ENCODE results near the gene RERE. TPM values are rescaled to one million over a fixed set of nuclear protein-coding genes. Genes with fewer than 3 reads are reported as not detected.

Gene RERE
- total and polyA plus RNA-seq, 12 donors = 46.5 to 163 (median 139) TPM

DNA sequence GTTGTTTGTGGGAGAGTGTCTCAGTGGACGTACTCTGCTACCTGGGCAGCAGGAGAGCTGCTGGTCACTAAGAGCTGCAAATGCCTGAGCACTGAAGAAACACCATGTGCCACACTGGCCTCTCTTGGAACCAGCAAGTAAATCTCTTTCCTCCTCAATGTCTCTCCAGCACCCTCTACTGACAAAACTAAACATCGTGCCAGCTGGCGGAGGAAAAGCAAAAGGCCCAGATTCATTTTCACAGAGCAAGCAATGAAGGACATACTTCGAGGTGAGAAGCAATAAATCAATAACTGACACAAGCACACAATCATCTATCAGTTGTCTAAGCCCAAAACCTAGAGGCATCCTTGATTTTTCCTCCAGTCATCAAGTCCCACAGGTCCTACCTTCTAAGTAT is 78.1 kb downstream of the RERE start:
- Histone ChIP-seq H3K27me3 (no peaks in the 10 kb centered on the region), H3K4me3 (no peak overlapping the region), H3K36me3 (no peaks in the 10 kb centered on the region), H3K27ac (no peak overlapping the region), H3K9me3 (peaks cover 0 to 12% (median 6%) of the 10 kb centered on the region in 11 donors), H3K4me1 (peaks cover 0 to 15% (median 5%) of the 10 kb centered on the region in 9 donors)
- 98% methylated on average over 4 of the region's 4 CpGs for WGBS, 2 donors
- DNase-seq (no peak), ATAC-seq (no peak)
- intact Hi-C loops (cut with DNase I) = loop anchor here in 1 of 10 donors (5.0 kb wide), 1 partner anchor 108 kb away; no protein-coding TSS in a partner anchor
- TF ChIP-seq, protein P1, sequence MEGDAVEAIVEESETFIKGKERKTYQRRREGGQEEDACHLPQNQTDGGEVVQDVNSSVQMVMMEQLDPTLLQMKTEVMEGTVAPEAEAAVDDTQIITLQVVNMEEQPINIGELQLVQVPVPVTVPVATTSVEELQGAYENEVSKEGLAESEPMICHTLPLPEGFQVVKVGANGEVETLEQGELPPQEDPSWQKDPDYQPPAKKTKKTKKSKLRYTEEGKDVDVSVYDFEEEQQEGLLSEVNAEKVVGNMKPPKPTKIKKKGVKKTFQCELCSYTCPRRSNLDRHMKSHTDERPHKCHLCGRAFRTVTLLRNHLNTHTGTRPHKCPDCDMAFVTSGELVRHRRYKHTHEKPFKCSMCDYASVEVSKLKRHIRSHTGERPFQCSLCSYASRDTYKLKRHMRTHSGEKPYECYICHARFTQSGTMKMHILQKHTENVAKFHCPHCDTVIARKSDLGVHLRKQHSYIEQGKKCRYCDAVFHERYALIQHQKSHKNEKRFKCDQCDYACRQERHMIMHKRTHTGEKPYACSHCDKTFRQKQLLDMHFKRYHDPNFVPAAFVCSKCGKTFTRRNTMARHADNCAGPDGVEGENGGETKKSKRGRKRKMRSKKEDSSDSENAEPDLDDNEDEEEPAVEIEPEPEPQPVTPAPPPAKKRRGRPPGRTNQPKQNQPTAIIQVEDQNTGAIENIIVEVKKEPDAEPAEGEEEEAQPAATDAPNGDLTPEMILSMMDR (IDR thresholded peaks at IDR 0.05) = no peak

DNA sequence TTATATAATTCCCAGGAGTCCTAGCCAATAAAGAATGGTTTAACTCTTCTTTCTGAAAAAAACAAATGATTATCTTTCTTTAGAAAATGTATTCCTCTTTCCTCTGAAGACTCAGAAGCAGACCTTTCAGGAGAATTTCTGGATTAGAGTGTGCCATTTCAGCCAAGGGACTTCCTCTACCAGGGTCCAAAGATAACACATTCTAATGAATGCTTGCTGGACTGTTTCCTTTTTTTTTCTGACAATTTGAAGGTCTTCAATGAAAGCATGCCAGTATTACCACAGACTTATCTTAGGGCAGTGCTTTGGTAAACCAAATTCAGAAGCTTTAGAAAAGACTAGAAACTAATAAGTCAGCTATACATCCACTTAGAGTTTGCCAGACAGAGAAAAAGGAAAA is 80.5 kb downstream of the RERE start:
- DNase-seq = no peak
- no peak overlapping the region for H3K4me3 ChIP-seq
- H3K36me3 ChIP-seq = no peaks in the 10 kb centered on the region
- TF ChIP-seq, protein P1 (IDR thresholded peaks at IDR 0.05) = no peak
- peaks cover 0 to 14% (median 8%) of the 10 kb centered on the region in 11 donors for H3K9me3 ChIP-seq
- peaks cover 0 to 18% (median 7%) of the 10 kb centered on the region in 9 donors for H3K4me1 ChIP-seq
- intact Hi-C loops (cut with DNase I) = loop anchor here in 1 of 10 donors (5.0 kb wide), 1 partner anchor 110 kb away; no protein-coding TSS in a partner anchor
- ATAC-seq = peak in 2 of 8 donors; percentile 16 to 38
- H3K27me3 ChIP-seq = no peaks in the 10 kb centered on the region
- peak overlapping the region in 4 of 10 donors; percentile 11 to 73 (median 22) for H3K27ac ChIP-seq

DNA sequence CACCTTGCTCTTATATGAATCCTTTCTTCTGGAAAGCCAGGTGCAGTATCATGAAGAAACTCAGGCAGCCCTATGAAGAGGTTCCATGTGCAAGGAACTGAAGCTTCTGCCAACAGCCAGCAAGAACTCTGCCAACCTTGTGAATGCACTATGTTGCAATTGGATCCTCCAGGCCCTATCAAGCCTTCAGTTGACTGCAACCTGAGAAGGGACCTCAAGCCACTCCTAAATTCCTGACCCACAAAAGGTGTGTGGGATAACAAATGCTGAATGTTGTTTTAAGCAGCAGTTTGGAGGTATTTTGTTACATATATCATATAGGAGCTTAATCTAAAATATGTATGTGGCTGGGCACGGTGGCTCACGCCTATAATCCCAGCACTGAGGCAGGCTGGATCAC is 84.0 kb downstream of the RERE start:
- DNase-seq (no peak), ATAC-seq (peak in 1 of 8 donors; percentile 37)
- intact Hi-C loops (cut with DNase I) = no loop called here
- H3K4me3 ChIP-seq = no peak overlapping the region
- H3K27me3 ChIP-seq = no peaks in the 10 kb centered on the region
- peaks cover 0 to 15% (median 7%) of the 10 kb centered on the region in 11 donors for H3K9me3 ChIP-seq
- H3K36me3 ChIP-seq = no peaks in the 10 kb centered on the region
- 98 to 99% methylated on average over 2 of the region's 2 CpGs for WGBS, 2 donors
- H3K27ac ChIP-seq = no peak overlapping the region
- H3K4me1 ChIP-seq = peaks cover 0 to 18% (median 7%) of the 10 kb centered on the region in 9 donors
- TF ChIP-seq, protein P1 (IDR thresholded peaks at IDR 0.05) = no peak

DNA sequence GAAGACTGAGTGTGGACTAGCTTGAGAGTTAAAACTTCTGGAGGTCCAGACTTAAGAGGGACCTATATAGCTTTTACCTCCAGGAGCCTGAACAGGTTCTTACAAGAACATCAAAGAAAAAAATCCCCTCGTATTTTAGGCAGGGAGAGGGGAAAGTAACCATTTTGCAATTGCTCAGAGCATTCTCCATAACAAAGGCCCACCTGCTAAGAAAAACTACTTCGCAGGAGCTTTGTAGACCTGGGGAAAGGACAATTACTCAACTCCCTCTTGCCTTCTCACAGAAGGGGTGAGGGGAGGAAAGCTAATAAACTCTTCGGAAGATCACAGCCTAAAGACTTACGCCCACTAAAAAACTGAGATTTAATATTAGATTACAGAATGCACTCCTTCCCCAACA is 86.3 kb downstream of the RERE start:
- Histone ChIP-seq H3K36me3 (no peaks in the 10 kb centered on the region), H3K4me1 (peaks cover 0 to 27% (median 8%) of the 10 kb centered on the region in 9 donors), H3K4me3 (no peak overlapping the region), H3K27ac (no peak overlapping the region), H3K27me3 (no peaks in the 10 kb centered on the region), H3K9me3 (peaks cover 0 to 15% (median 7%) of the 10 kb centered on the region in 11 donors)
- 93 to 96% methylated on average over 4 of the region's 4 CpGs for WGBS, 2 donors
- ATAC-seq (no peak), DNase-seq (no peak)
- TF ChIP-seq, protein P1 (IDR thresholded peaks at IDR 0.05) = no peak
- intact Hi-C loops (cut with DNase I) = no loop called here
